ACC112 (cell line): ENCODE data around the gene C18orf63.
A peak's percentile ranks its signal among the peaks of the same experiment; 100 is the strongest.

Experiments
- H2AFZ ChIP-seq: fragments of 200-600 bp; sonication (generic); one replicate; pipeline ENCODE4 v1.6.0; 2017; ENCODE audit warnings: antibody characterized with exemption, low read length; ENCODE audit not compliant: unreplicated experiment
- H3K27ac ChIP-seq: fragments of 200-600 bp; sonication (generic); 2 replicates; pipeline ENCODE4 v1.5.1; 2014; ENCODE audit warnings: low read depth, mild to moderate bottlenecking, antibody characterized with exemption, low read length, moderate library complexity
- H3K27me3 ChIP-seq: fragments of 200-600 bp; sonication (generic); 2 replicates; pipeline ENCODE4 v1.6.1; 2014; ENCODE audit warnings: mild to moderate bottlenecking, antibody characterized with exemption, low read length, moderate library complexity, mixed read lengths; ENCODE audit not compliant: insufficient read depth
- H3K36me3 ChIP-seq: fragments of 200-600 bp; sonication (generic); 2 replicates; pipeline ENCODE4 v1.6.1; 2016; ENCODE audit warnings: mild to moderate bottlenecking, antibody characterized with exemption, low read length, moderate library complexity, mixed read lengths; ENCODE audit not compliant: insufficient read depth
- H3K4me1 ChIP-seq: fragments of 200-600 bp; sonication (generic); one replicate; pipeline ENCODE4 v1.6.1; 2016; ENCODE audit warnings: low read length, mixed read lengths; ENCODE audit not compliant: insufficient read depth, unreplicated experiment, control insufficient read depth
- H3K4me3 ChIP-seq: fragments of 200-600 bp; sonication (generic); 2 replicates; pipeline ENCODE4 v1.5.1; 2014; ENCODE audit warnings: mild to moderate bottlenecking, low read depth, low read length
- H3K79me2 ChIP-seq: fragments of 200-600 bp; sonication (generic); one replicate; pipeline ENCODE4 v1.6.0; 2016; ENCODE audit warnings: low read length; ENCODE audit not compliant: control insufficient read depth, unreplicated experiment, insufficient read depth

Gene C18orf63

DNA sequence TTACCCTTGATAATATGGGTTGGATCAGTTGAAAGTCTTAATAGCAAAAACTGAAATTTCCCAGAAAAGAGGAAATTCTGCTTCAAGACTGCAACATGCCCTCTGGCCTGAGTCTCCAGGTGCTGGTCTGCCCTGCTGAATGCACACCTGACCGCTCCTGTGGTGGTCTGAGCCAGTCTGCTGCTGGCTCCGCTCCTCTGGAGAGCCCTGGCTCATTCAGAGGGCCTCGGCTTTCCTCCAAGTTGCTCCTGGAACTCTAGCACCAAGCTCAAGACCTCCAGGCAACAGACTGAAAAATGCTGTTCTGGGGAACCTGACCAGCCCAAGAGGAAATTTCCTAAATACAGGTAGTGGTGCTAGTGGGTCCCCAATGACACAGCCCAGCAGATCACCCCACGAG lies 76.7 kb downstream of the C18orf63 start:
- no peak overlapping the region for H3K27ac ChIP-seq
- no peak overlapping the region for H2AFZ ChIP-seq
- no peaks in the 10 kb centered on the region for H3K4me1 ChIP-seq
- no peak overlapping the region for H3K4me3 ChIP-seq
- H3K79me2 ChIP-seq: no peaks in the 10 kb centered on the region
- peaks cover 82% of the 10 kb centered on the region for H3K27me3 ChIP-seq
- H3K36me3 ChIP-seq: no peaks in the 10 kb centered on the region

DNA sequence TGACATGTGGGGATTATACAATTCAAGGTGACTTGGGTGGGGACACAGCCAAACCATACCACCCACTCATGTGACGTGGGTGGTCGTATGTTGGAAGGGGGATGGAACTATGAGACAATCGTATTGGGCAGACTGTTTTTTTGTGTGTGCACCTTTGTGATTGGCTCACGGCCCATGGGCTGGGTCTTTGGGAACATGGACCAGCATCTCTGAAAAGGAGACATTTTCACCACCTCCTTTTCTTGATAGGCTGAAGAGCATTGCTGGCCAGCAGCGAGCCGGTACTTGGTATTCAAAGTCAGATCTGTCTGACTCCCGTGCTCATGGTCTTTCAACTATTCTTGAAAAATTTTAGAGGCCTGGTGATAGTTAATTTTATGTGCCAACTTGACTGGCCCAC lies 79.4 kb downstream of the C18orf63 start:
- H3K79me2 ChIP-seq: no peaks in the 10 kb centered on the region
- H2AFZ ChIP-seq: no peak overlapping the region
- H3K36me3 ChIP-seq: no peaks in the 10 kb centered on the region
- H3K4me3 ChIP-seq: no peak overlapping the region
- H3K27ac ChIP-seq: no peak overlapping the region
- H3K4me1 ChIP-seq: no peaks in the 10 kb centered on the region
- H3K27me3 ChIP-seq: peaks cover 90% of the 10 kb centered on the region

- Histone ChIP-seq H3K36me3 (no peaks in the 10 kb centered on the region), H3K27me3 (peaks cover 90% of the 10 kb centered on the region), H2AFZ (no peak overlapping the region), H3K4me3 (no peak overlapping the region), H3K79me2 (no peaks in the 10 kb centered on the region), H3K27ac (no peak overlapping the region), H3K4me1 (no peaks in the 10 kb centered on the region)
Observed at GRCh38 chr18:74395648-74396154, 80.1 kb downstream of the C18orf63 start.

- Histone ChIP-seq H2AFZ (no peak overlapping the region), H3K36me3 (no peaks in the 10 kb centered on the region), H3K4me3 (no peak overlapping the region), H3K27me3 (peaks cover 90% of the 10 kb centered on the region), H3K27ac (no peak overlapping the region), H3K79me2 (no peaks in the 10 kb centered on the region), H3K4me1 (no peaks in the 10 kb centered on the region)
Observed at GRCh38 chr18:74396171-74397169, 80.8 kb downstream of the C18orf63 start.

- no peaks in the 10 kb centered on the region for H3K79me2 ChIP-seq
- H3K27ac ChIP-seq: no peak overlapping the region
- H3K4me3 ChIP-seq: no peak overlapping the region
- no peak overlapping the region for H2AFZ ChIP-seq
- H3K4me1 ChIP-seq: no peaks in the 10 kb centered on the region
- H3K27me3 ChIP-seq: peaks cover 83% of the 10 kb centered on the region
- no peaks in the 10 kb centered on the region for H3K36me3 ChIP-seq
Observed at GRCh38 chr18:74397572-74397971, 81.9 kb downstream of the C18orf63 start.

DNA sequence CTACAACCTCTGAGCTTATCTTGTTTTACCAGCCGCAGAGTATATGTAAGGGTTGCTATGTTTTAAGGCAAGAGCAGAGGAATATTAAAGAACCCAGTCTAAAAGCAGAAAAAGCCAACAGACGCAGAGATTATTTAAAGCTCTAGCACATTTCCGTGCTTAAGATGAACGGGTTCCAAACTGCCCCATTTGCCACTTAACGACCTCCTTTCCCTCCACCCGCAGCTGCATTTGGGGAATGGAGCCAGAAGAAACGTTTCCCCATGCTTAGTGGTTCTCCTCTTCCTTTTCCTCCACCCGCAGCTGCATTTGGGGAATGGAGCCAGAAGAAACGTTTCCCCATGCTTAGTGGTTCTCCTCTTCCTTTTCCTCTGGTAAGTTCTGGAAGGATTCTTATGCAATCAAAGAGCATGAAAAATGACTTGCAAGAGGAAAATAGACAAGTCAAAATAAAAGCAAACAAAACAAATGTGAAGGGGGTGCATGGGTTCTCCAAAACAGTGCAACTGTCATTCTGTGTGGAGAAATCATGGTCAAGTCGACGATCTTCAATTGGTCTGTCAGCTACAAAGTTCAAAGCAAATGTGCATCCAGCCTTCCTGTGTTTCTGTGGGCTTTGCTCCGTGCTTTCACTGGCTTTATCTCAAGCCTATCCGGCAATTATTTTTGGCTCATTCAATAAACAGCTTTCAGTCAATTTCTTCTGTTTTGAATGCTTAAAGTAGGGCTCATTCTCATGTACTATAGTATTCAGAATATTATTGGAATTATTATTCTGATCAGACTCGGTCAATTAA lies 83.7 kb downstream of the C18orf63 start:
- H3K36me3 ChIP-seq: no peaks in the 10 kb centered on the region
- no peaks in the 10 kb centered on the region for H3K79me2 ChIP-seq
- H3K27ac ChIP-seq: no peak overlapping the region
- H3K4me3 ChIP-seq: no peak overlapping the region
- no peak overlapping the region for H2AFZ ChIP-seq
- H3K4me1 ChIP-seq: no peaks in the 10 kb centered on the region
- H3K27me3 ChIP-seq: peaks cover 74% of the 10 kb centered on the region

- Histone ChIP-seq H3K79me2 (no peaks in the 10 kb centered on the region), H3K27ac (no peak overlapping the region), H3K4me1 (no peaks in the 10 kb centered on the region), H2AFZ (no peak overlapping the region), H3K36me3 (no peaks in the 10 kb centered on the region), H3K27me3 (peaks cover 69% of the 10 kb centered on the region), H3K4me3 (no peak overlapping the region)
Observed at GRCh38 chr18:74400813-74401212, 85.2 kb downstream of the C18orf63 start.

- H3K4me1 ChIP-seq: no peaks in the 10 kb centered on the region
- H3K36me3 ChIP-seq: no peaks in the 10 kb centered on the region
- H3K4me3 ChIP-seq: no peak overlapping the region
- H3K27ac ChIP-seq: no peak overlapping the region
- H3K27me3 ChIP-seq: peaks cover 71% of the 10 kb centered on the region
- H3K79me2 ChIP-seq: no peaks in the 10 kb centered on the region
- no peak overlapping the region for H2AFZ ChIP-seq
Observed at GRCh38 chr18:74402806-74403433, 87.3 kb downstream of the C18orf63 start.

GRCh38 chr18:74407888-74408287 lies 92.2 kb downstream of the C18orf63 start:
- H3K27ac ChIP-seq: no peak overlapping the region
- H3K4me1 ChIP-seq: no peaks in the 10 kb centered on the region
- H3K79me2 ChIP-seq: no peaks in the 10 kb centered on the region
- H2AFZ ChIP-seq: no peak overlapping the region
- H3K27me3 ChIP-seq: peaks cover 74% of the 10 kb centered on the region
- H3K4me3 ChIP-seq: peak overlapping the region; percentile 45; the same call in 1 of the 2 replicates
- no peaks in the 10 kb centered on the region for H3K36me3 ChIP-seq
